Skin epidermis (tissue), 12 donors: ENCODE results near the gene TTC27.
"Not testable (repeated sequence)": the region's sequence is repeated elsewhere in the genome, so short reads cannot be mapped to it uniquely, and the experiment has no call there.

ENCODE experiments used
- H3K27ac ChIP-seq, 21 experiments: fragments of 200-600 bp; sonication (generic) in 11 of 21; one replicate each; pipeline ENCODE4 v1.5.0; 2020; ENCODE audit warnings: mild to moderate bottlenecking in 3 of 21, inconsistent platforms in 2 of 21, moderate library complexity in 2 of 21
- H3K4me3 ChIP-seq, 7 experiments: fragments of 200-600 bp; sonication (generic) in 2 of 7; one replicate each; pipeline ENCODE4 v1.5.0; 2020; ENCODE audit warnings: inconsistent platforms in 2 of 7, mild to moderate bottlenecking in 2 of 7, moderate library complexity in 1 of 7

The TTC27 gene

GRCh38 chr2:32715981-32716380, 88.1 kb downstream of the TTC27 start:
- Histone ChIP-seq H3K27ac (no peak overlapping the region), H3K4me3 (no peak overlapping the region)

GRCh38 chr2:32716598-32716997, 88.7 kb downstream of the TTC27 start:
- H3K4me3 ChIP-seq = no peak overlapping the region
- no peak overlapping the region for H3K27ac ChIP-seq

- Histone ChIP-seq H3K4me3 (no peak overlapping the region), H3K27ac (no peak overlapping the region)
These were observed 90.9 kb downstream of the TTC27 start for GRCh38 chr2:32718752-32719151.

GRCh38 chr2:32719430-32719829, 91.6 kb downstream of the TTC27 start:
- H3K4me3 ChIP-seq = no peak overlapping the region
- H3K27ac ChIP-seq = no peak overlapping the region

- H3K4me3 ChIP-seq = no peak overlapping the region
- H3K27ac ChIP-seq = no peak overlapping the region
These were observed 92.3 kb downstream of the TTC27 start for GRCh38 chr2:32719933-32720716.

GRCh38 chr2:32720771-32721170, 92.9 kb downstream of the TTC27 start:
- H3K4me3 ChIP-seq = no peak overlapping the region
- no peak overlapping the region for H3K27ac ChIP-seq

GRCh38 chr2:32721376-32721775, 93.5 kb downstream of the TTC27 start:
- H3K4me3 ChIP-seq = no peak overlapping the region
- H3K27ac ChIP-seq = no peak overlapping the region

- Histone ChIP-seq H3K27ac (no peak overlapping the region), H3K4me3 (no peak overlapping the region)
These were observed 95.7 kb downstream of the TTC27 start for GRCh38 chr2:32723467-32724079.

GRCh38 chr2:32726678-32727077, 98.8 kb downstream of the TTC27 start:
- not testable (repeated sequence) for H3K27ac ChIP-seq, H3K4me3 ChIP-seq

GRCh38 chr2:32727157-32727556, 99.3 kb downstream of the TTC27 start:
- no peak overlapping the region for H3K4me3 ChIP-seq

GRCh38 chr2:32730958-32731357, 103.1 kb downstream of the TTC27 start:
- H3K27ac ChIP-seq = not testable (repeated sequence)

More at GRCh38 chr2:32727157-32727556, 99.3 kb downstream of the TTC27 start:
- no peak overlapping the region for H3K27ac ChIP-seq

GRCh38 chr2:32732120-32732519, 104.3 kb downstream of the TTC27 start:
- no peak overlapping the region for H3K4me3 ChIP-seq
- H3K27ac ChIP-seq = no peak overlapping the region

More at GRCh38 chr2:32730958-32731357, 103.1 kb downstream of the TTC27 start:
- not testable (repeated sequence) for H3K4me3 ChIP-seq

GRCh38 chr2:32732912-32733472, 105.1 kb downstream of the TTC27 start:
- H3K27ac ChIP-seq = no peak overlapping the region
- no peak overlapping the region for H3K4me3 ChIP-seq

- no peak overlapping the region for H3K27ac ChIP-seq
- H3K4me3 ChIP-seq = no peak overlapping the region
These were observed 107.5 kb downstream of the TTC27 start for GRCh38 chr2:32735348-32735747.

GRCh38 chr2:32738939-32739338, 111.1 kb downstream of the TTC27 start:
- Histone ChIP-seq H3K27ac (no peak overlapping the region), H3K4me3 (no peak overlapping the region)

- no peak overlapping the region for H3K4me3 ChIP-seq
- H3K27ac ChIP-seq = no peak overlapping the region
These were observed 111.8 kb downstream of the TTC27 start for GRCh38 chr2:32739664-32740063.

- H3K27ac ChIP-seq = no peak overlapping the region
These were observed 113.7 kb downstream of the TTC27 start for GRCh38 chr2:32741575-32741974.

GRCh38 chr2:32742376-32742775, 114.5 kb downstream of the TTC27 start:
- no peak overlapping the region for H3K4me3 ChIP-seq
- H3K27ac ChIP-seq = no peak overlapping the region

More at GRCh38 chr2:32741575-32741974, 113.7 kb downstream of the TTC27 start:
- no peak overlapping the region for H3K4me3 ChIP-seq

- no peak overlapping the region for H3K4me3 ChIP-seq
- no peak overlapping the region for H3K27ac ChIP-seq
These were observed 115.8 kb downstream of the TTC27 start for GRCh38 chr2:32743480-32744236.

- Histone ChIP-seq H3K4me3 (no peak overlapping the region), H3K27ac (no peak overlapping the region)
These were observed 117.3 kb downstream of the TTC27 start for GRCh38 chr2:32745191-32745590.
